Nephron (organoid): ENCODE measurements around the gene WDFY3.

Experiments used
- H3K27ac Mint-ChIP-seq, 3 experiments: 2 replicates each; pipeline ENCODE4 v1.8.0; 2020; ENCODE audit warnings: mixed read lengths in 3 of 3, mild to moderate bottlenecking in 2 of 3, moderate library complexity in 1 of 3
- H3K27me3 Mint-ChIP-seq: 2 replicates; pipeline ENCODE4 v1.8.0; 2021; ENCODE audit warnings: low read depth, mild to moderate bottlenecking, moderate library complexity, mixed read lengths
- H3K36me3 Mint-ChIP-seq: 2 replicates; pipeline ENCODE4 v1.8.0; 2020; ENCODE audit warnings: low read depth, mixed read lengths
- H3K4me1 Mint-ChIP-seq: 2 replicates; pipeline ENCODE4 v1.8.0; 2020; ENCODE audit warnings: mixed read lengths
- H3K4me3 Mint-ChIP-seq, 3 experiments: 2 replicates each; pipeline ENCODE4 v1.8.0; 2020; ENCODE audit warnings: mild to moderate bottlenecking in 3 of 3, mixed read lengths in 3 of 3, moderate library complexity in 2 of 3
- H3K9me3 Mint-ChIP-seq: 2 replicates; pipeline ENCODE4 v1.8.0; 2020; ENCODE audit warnings: mixed read lengths
- CTCF ChIP-seq, 3 experiments: fragments of 200-600 bp; sonication (generic); IDR thresholded peaks; one replicate each; pipeline ENCODE4 v1.5.0; 2021; ENCODE audit warnings: antibody characterized with exemption in 3 of 3; ENCODE audit not compliant: unreplicated experiment in 3 of 3

The WDFY3 gene

GRCh38 chr4:84915396-84915780 is 51.1 kb downstream of the WDFY3 start:
- H3K9me3 Mint-ChIP-seq: no peaks in the 10 kb centered on the region
- TF ChIP-seq CTCF (IDR thresholded peaks at IDR 0.05; ENCODE audit: unreplicated experiment in 3 of 3): no peak
- peak overlapping the region; percentile 62 to 82 (median 81) for H3K27ac Mint-ChIP-seq
- peaks cover 17% of the 10 kb centered on the region for H3K4me1 Mint-ChIP-seq
- H3K36me3 Mint-ChIP-seq: peaks cover 65% of the 10 kb centered on the region
- no peak overlapping the region for H3K4me3 Mint-ChIP-seq
- H3K27me3 Mint-ChIP-seq: no peaks in the 10 kb centered on the region

- no peak overlapping the region for H3K4me3 Mint-ChIP-seq
- no peak for TF ChIP-seq CTCF (IDR thresholded peaks at IDR 0.05; ENCODE audit: unreplicated experiment in 3 of 3)
- H3K4me1 Mint-ChIP-seq: peaks cover 17% of the 10 kb centered on the region
- no peaks in the 10 kb centered on the region for H3K27me3 Mint-ChIP-seq
- H3K36me3 Mint-ChIP-seq: peaks cover 67% of the 10 kb centered on the region
- H3K27ac Mint-ChIP-seq: peak overlapping the region; percentile 62 to 82 (median 81)
- H3K9me3 Mint-ChIP-seq: no peaks in the 10 kb centered on the region
Measured at GRCh38 chr4:84914686-84915395, 51.6 kb downstream of the WDFY3 start.

- Mint-ChIP-seq H3K27me3 (no peaks in the 10 kb centered on the region), H3K4me3 (no peak overlapping the region), H3K4me1 (peaks cover 17% of the 10 kb centered on the region), H3K27ac (no peak overlapping the region), H3K36me3 (peaks cover 57% of the 10 kb centered on the region), H3K9me3 (no peaks in the 10 kb centered on the region)
- TF ChIP-seq CTCF (IDR thresholded peaks at IDR 0.05; ENCODE audit: unreplicated experiment in 3 of 3): no peak
Measured at GRCh38 chr4:84913176-84913575, 53.3 kb downstream of the WDFY3 start.

- no peaks in the 10 kb centered on the region for H3K27me3 Mint-ChIP-seq
- H3K4me3 Mint-ChIP-seq: no peak overlapping the region
- no peak for TF ChIP-seq CTCF (IDR thresholded peaks at IDR 0.05; ENCODE audit: unreplicated experiment in 3 of 3)
- no peaks in the 10 kb centered on the region for H3K9me3 Mint-ChIP-seq
- H3K4me1 Mint-ChIP-seq: peaks cover 17% of the 10 kb centered on the region
- peaks cover 53% of the 10 kb centered on the region for H3K36me3 Mint-ChIP-seq
- H3K27ac Mint-ChIP-seq: no peak overlapping the region
Measured at GRCh38 chr4:84912741-84913140, 53.7 kb downstream of the WDFY3 start.

- Mint-ChIP-seq H3K27ac (no peak overlapping the region), H3K9me3 (no peaks in the 10 kb centered on the region), H3K27me3 (no peaks in the 10 kb centered on the region), H3K4me1 (peaks cover 18% of the 10 kb centered on the region), H3K4me3 (no peak overlapping the region), H3K36me3 (peaks cover 52% of the 10 kb centered on the region)
- no peak for TF ChIP-seq CTCF (IDR thresholded peaks at IDR 0.05; ENCODE audit: unreplicated experiment in 3 of 3)
Measured at GRCh38 chr4:84908876-84909275, 57.6 kb downstream of the WDFY3 start.

GRCh38 chr4:84907145-84907544 is 59.3 kb downstream of the WDFY3 start:
- TF ChIP-seq CTCF (IDR thresholded peaks at IDR 0.05; ENCODE audit: unreplicated experiment in 3 of 3): no peak
- Mint-ChIP-seq H3K27ac (no peak overlapping the region), H3K4me3 (no peak overlapping the region), H3K4me1 (peaks cover 22% of the 10 kb centered on the region), H3K36me3 (peaks cover 38% of the 10 kb centered on the region), H3K27me3 (no peaks in the 10 kb centered on the region), H3K9me3 (no peaks in the 10 kb centered on the region)
